NCI-H446 treated with DMSO at 0.1 percent for 48 hours (cell line): ENCODE data around the gene SLC5A4.
"Not testable (repeated sequence)": the region's sequence is repeated elsewhere in the genome, so short reads cannot be mapped to it uniquely, and the experiment has no call there.

Experiments
- DNase-seq: peaks from one replicate; lab custom pipeline; 2025; lab: John Stamatoyannopoulos, UW

SLC5A4 gene

GRCh38 chr22:32255217-32255616 lies at the start of gene SLC5A4:
Gene SLC5A4, minus strand, starts transcription at chr22:32255347. Its CDS starts 18 bp downstream, at chr22:32255329.
- no peak for DNase-seq

- DNase-seq: not testable (repeated sequence)
Observed at GRCh38 chr22:32293921-32294320, 38.8 kb upstream of the SLC5A4 start.

DNA sequence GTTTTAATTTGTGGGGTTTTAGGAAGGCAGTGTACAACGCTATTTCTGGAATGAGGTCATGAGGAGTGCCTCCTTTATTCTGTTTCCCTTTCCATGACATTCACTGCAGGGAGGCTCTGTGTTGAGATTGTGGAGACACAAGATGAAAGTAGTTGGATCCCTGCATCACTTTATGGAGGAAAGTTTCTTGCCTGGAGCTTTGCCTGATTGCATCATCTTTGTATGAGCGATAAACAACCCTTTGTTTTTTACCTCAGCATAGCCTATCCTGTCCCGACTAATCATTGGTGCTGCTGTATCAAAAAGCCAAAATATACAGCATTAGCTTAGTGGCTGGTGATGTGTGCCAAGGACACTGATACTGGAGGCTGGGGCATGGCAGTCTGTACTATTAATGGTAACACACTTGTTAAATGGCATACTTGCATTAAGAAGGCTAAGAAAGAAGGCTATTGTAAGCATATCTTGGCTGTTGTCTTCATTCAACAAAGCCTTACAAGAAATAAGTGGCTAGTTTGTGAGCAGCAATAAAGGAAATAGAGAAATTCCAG lies 31.2 kb upstream of the SLC5A4 start:
- no peak for DNase-seq

DNA sequence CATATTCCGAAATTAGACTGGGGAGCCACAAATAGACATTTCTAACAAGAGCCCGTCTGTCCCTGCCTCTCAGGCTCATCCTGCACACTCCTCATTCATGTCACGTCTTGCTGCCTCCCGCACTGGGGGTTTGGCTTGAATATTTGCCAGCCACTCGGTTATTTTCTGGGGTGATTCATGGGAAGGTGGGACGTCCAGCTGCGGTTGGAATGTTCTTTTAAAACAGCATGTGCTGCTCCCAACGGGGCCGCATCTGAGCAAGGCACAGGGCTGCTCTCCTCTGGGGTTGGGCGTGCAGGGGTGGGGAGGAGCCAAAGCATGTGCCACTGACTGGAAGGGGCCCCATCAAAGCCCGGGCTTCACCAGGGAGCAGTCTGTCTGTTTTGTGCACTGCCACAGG lies 25.9 kb upstream of the SLC5A4 start:
- DNase-seq: no peak

GRCh38 chr22:32275353-32275752 lies 20.2 kb upstream of the SLC5A4 start:
- DNase-seq: not testable (repeated sequence)

DNA sequence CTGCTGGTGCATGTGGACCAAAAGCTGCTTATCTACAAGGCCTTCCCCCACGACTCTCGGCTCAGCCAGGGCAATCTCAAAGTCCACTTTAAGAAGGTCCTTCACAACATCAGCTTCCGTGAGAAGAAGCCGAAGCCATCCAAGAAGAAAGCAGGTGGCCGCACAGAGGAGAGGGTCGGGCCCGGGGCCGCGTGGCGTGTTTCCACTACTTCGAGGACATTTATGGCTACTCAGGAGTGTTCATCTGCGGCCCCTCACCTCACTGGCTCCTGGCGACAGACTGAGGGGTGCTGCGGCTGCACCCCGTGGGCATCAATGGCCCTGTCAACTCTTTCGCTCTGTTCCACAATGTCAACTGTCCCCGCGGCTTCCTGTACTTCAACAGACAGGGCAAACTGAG lies 16.2 kb upstream of the SLC5A4 start:
- no peak for DNase-seq

DNA sequence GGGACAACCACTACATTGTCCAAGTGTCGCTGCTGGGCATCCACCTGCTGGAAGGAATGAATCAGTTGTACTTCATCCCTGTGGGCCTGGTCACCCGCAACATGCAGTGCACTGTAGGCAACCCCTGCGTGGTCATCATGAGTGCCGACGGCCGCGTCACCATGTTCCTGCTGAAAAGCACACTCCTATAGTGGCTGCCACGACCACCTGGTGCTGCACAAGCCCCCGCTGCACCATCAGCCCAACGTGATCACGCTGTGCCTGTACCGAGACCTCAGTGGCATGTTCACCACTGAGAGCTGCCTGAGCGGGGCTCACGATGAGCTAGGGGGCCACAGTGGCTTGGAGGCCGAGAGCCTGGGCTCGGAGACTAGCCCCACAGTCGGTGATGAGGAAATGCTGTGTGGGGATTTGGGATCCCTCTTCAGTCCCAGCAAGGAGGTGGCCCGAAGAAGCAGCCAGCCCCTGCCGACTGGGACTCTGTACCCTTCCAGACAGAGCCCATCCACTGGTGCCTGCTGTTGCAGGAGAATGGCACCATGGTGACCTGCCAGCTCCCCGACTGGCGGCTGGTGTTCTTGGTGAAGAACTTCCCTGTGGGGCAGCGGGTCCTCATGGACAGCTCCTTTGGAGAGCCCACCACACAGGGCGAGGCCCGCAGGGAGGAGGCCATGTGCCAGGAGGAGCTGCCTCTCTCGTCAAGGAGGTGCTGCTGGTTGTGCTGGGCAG lies 15.7 kb upstream of the SLC5A4 start:
- DNase-seq: no peak

- DNase-seq: no peak
Observed at GRCh38 chr22:32269316-32269715, 14.2 kb upstream of the SLC5A4 start.

DNA sequence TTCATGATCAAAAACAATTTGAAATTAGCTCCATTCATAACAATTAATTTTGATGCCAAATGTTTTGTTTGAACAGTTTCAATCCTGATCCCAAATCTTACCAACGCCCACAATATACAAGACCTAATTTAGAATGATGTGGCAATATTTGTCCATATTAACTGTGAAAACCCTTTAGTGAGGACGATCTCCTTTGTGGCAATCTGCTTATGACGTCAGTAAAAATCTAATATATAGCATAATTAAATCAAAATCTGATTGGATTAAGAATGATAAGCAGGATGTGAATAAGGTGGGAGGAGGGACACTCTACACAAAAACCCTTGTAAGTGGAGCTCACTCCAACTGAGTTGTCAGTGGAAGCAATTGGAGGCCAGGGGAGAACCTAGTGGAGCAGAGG lies 11.9 kb upstream of the SLC5A4 start:
- DNase-seq: no peak

- DNase-seq: peak; percentile 36
Observed at GRCh38 chr22:32265882-32266767, 11.0 kb upstream of the SLC5A4 start.

- DNase-seq: not testable (repeated sequence)
Observed at GRCh38 chr22:32263678-32264077, 8.5 kb upstream of the SLC5A4 start.

- DNase-seq: no peak
Observed at GRCh38 chr22:32261306-32261705, 6.2 kb upstream of the SLC5A4 start.

- no peak for DNase-seq
Observed at GRCh38 chr22:32258791-32259190, 3.6 kb upstream of the SLC5A4 start.

DNA sequence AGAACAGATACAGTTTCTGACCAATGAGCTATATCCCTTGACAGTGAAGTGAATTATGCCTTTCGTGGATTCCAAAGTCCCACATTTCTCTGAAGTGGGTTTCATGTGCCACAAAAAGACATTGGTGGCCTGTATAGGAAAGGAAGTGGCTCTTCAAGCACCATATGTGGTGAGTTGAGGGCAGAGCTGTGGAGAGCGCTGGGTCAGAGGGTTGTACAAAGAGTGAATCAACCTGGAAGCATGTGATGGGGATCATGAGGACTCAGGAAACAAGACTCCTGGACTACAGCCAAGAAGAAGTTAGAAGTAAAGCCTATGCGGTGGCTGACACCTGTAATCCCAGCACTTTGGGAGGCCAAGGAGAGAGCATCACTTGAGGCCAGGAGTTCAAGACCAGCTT lies 579 bp upstream of the SLC5A4 start:
- no peak for DNase-seq

DNA sequence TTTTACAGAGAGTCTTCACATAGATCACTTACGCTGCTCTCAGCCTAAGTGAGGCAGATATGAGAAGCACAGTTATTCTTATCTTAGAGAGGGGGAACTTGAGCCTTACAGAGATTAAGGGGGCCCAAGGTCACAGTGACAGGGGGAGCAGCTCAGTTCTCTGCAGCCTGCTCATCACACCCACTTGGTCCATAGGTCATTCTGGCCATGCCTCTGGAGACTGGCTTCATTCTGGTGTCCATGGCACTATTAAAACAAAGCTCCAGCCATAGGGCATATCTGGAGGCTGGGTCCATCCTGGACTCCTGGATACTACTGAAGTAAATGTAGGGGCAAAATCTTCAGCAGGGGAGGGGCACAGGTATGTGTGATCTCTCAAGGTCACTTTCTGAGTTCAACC lies 5.9 kb downstream of the SLC5A4 start:
- DNase-seq: no peak

- no peak for DNase-seq
Observed at GRCh38 chr22:32248276-32248675, 6.9 kb downstream of the SLC5A4 start.

- DNase-seq: no peak
Observed at GRCh38 chr22:32246166-32246565, 9.0 kb downstream of the SLC5A4 start.

DNA sequence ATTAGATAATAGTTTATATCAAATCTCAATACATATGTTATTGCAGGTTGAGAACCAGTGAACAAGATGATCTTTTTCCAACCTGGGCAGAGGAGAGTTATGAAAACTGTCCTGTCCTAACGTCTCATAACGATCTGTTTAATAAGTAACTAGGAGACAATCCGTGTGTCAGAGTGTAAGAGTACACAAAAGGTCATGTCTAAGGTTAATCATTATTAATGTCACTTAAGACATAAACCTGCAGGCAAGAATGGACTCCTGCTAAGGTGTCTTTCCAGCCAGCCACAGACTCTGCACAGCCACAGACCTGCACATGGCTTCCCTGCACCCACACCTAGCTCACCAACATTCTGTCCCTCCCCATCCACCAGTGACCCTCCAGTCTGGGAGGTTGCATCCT lies 10.1 kb downstream of the SLC5A4 start:
- no peak for DNase-seq

GRCh38 chr22:32244547-32244946 lies 10.6 kb downstream of the SLC5A4 start:
- no peak for DNase-seq

DNA sequence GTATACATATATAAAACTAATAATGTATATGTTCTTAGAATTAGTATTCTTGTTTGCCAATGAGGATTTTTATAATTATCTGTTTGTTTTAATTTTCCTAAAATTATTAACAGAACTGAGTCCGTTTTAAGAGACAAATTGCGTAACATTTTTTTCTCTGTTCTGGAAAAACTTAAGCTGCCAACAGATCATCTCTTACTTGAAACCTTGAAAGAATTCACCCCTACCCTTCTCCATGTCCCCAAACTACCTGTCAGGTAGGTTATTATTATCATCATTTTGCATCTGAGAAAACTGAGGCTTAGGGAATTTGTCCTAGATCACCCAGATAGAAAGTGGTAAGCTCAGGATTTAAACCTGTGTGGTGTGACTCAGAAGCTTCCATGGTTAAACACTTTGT lies 14.7 kb downstream of the SLC5A4 start:
- no peak for DNase-seq

- DNase-seq: no peak
Observed at GRCh38 chr22:32237906-32238305, 17.2 kb downstream of the SLC5A4 start.

DNA sequence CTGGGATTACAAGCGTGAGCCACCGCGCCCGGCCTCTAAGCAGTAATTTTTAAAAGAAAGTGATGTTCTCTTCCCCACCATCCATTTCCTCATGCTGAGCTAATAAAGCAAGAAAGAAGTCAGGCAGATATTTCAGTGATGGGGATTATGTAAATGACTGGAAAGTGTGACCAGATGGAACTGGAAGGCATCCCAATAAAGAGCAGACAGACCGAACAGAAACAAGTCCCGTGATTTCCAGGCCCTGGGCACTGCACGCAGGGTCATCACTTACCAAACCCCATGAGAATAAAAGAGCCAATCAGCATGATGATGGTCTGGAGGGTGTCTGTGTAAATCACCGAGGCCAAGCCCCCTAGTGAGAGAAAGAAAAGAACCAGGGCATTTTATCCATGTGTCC lies 18.2 kb downstream of the SLC5A4 start:
- no peak for DNase-seq

DNA sequence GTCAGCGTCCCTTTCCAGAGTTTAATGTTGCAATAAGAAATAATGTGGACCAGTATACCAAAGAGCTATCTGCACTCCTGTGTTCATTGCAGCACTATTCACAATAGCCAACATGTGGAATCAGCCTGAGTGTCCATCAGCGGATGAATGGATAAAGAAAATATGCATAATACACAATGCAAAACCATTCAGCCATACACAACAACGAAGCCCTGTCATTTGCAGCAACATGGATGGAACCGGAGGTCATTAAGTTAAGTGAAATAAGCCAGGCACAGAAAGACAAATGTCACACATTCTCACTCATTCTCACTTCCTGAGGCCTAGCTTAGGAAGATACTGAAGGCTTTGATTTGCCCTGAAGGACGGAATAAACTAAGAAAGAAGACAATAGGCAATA lies 22.1 kb downstream of the SLC5A4 start:
- no peak for DNase-seq
